Endothelial cell (in vitro differentiated cells): ENCODE data around the gene ATG7. TPM values are rescaled to one million over a fixed set of nuclear protein-coding genes. Genes with fewer than 3 reads are reported as not detected.

Experiments used
- DNase-seq: peaks from one replicate; pipeline ENCODE4 v3.0.0; 2021; ENCODE audit warnings: low spot score
- H3K27ac Mint-ChIP-seq: one replicate; pipeline ENCODE4 v1.8.0; 2021; ENCODE audit warnings: mixed read lengths, inconsistent platforms; ENCODE audit not compliant: unreplicated experiment
- H3K27me3 Mint-ChIP-seq: one replicate; pipeline ENCODE4 v1.8.0; 2021; ENCODE audit warnings: mild to moderate bottlenecking, moderate library complexity, mixed read lengths, inconsistent platforms; ENCODE audit not compliant: unreplicated experiment
- H3K36me3 Mint-ChIP-seq: one replicate; pipeline ENCODE4 v1.8.0; 2021; ENCODE audit warnings: mild to moderate bottlenecking, low read depth, mixed read lengths, inconsistent platforms; ENCODE audit not compliant: unreplicated experiment
- H3K4me1 Mint-ChIP-seq: one replicate; pipeline ENCODE4 v1.8.0; 2021; ENCODE audit warnings: mild to moderate bottlenecking, mixed read lengths, inconsistent platforms; ENCODE audit not compliant: unreplicated experiment
- H3K4me3 Mint-ChIP-seq: one replicate; pipeline ENCODE4 v1.8.0; 2021; ENCODE audit warnings: mild to moderate bottlenecking, mixed read lengths, inconsistent platforms; ENCODE audit not compliant: unreplicated experiment
- H3K9me3 Mint-ChIP-seq: one replicate; pipeline ENCODE4 v1.8.0; 2021; ENCODE audit warnings: mixed read lengths, inconsistent platforms; ENCODE audit not compliant: unreplicated experiment
- CTCF ChIP-seq: fragments of 200-600 bp; sonication (generic); IDR thresholded peaks from one replicate; pipeline ENCODE4 v1.5.0; 2021; ENCODE audit warnings: antibody characterized with exemption; ENCODE audit not compliant: unreplicated experiment
- total RNA-seq: library from RNA; stranded (reverse); fragmentation: NEBNext Ultra II Directional; extraction: Animal tissue kit (Norgen Biotek cat#: 25700); gene quantifications from one replicate; pipeline ENCODE4 v1.2.1, GENCODE V29; 2021; ENCODE audit not compliant: unreplicated experiment

Gene ATG7
- total RNA-seq, 1 donor from 2014 or later = 30.6 TPM

- H3K4me1 Mint-ChIP-seq = peaks cover 26% of the 10 kb centered on the region
- H3K36me3 Mint-ChIP-seq = peaks cover 21% of the 10 kb centered on the region
- TF ChIP-seq CTCF = no peak
- no peaks in the 10 kb centered on the region for H3K27me3 Mint-ChIP-seq
- no peak for DNase-seq
- no peaks in the 10 kb centered on the region for H3K9me3 Mint-ChIP-seq
- H3K27ac Mint-ChIP-seq = no peak overlapping the region
- H3K4me3 Mint-ChIP-seq = no peak overlapping the region
These were observed 90.4 kb downstream of the ATG7 start for GRCh38 chr3:11362600-11362999.

GRCh38 chr3:11363715-11364114, 91.5 kb downstream of the ATG7 start:
- Mint-ChIP-seq H3K27ac (peak overlapping the region; percentile 58), H3K4me1 (peaks cover 29% of the 10 kb centered on the region), H3K27me3 (no peaks in the 10 kb centered on the region), H3K36me3 (peaks cover 21% of the 10 kb centered on the region), H3K4me3 (no peak overlapping the region), H3K9me3 (no peaks in the 10 kb centered on the region)
- DNase-seq = no peak
- no peak for TF ChIP-seq CTCF

GRCh38 chr3:11364181-11364580, 92.0 kb downstream of the ATG7 start:
- H3K9me3 Mint-ChIP-seq = no peaks in the 10 kb centered on the region
- H3K27ac Mint-ChIP-seq = no peak overlapping the region
- DNase-seq = no peak
- H3K36me3 Mint-ChIP-seq = peaks cover 22% of the 10 kb centered on the region
- peaks cover 33% of the 10 kb centered on the region for H3K4me1 Mint-ChIP-seq
- no peaks in the 10 kb centered on the region for H3K27me3 Mint-ChIP-seq
- no peak for TF ChIP-seq CTCF
- H3K4me3 Mint-ChIP-seq = no peak overlapping the region

- peak overlapping the region; percentile 99 for H3K27ac Mint-ChIP-seq
- peaks cover 52% of the 10 kb centered on the region for H3K4me1 Mint-ChIP-seq
- H3K4me3 Mint-ChIP-seq = peak overlapping the region; percentile 66
- no peaks in the 10 kb centered on the region for H3K9me3 Mint-ChIP-seq
- H3K36me3 Mint-ChIP-seq = peaks cover 24% of the 10 kb centered on the region
- no peak for TF ChIP-seq CTCF
- H3K27me3 Mint-ChIP-seq = no peaks in the 10 kb centered on the region
- DNase-seq = peak; percentile 53
These were observed 95.0 kb downstream of the ATG7 start for GRCh38 chr3:11367143-11367693.

GRCh38 chr3:11370191-11370590, 98.0 kb downstream of the ATG7 start:
- peaks cover 49% of the 10 kb centered on the region for H3K4me1 Mint-ChIP-seq
- TF ChIP-seq CTCF = no peak
- no peaks in the 10 kb centered on the region for H3K9me3 Mint-ChIP-seq
- H3K36me3 Mint-ChIP-seq = peaks cover 9% of the 10 kb centered on the region
- H3K27ac Mint-ChIP-seq = no peak overlapping the region
- no peaks in the 10 kb centered on the region for H3K27me3 Mint-ChIP-seq
- DNase-seq = no peak
- no peak overlapping the region for H3K4me3 Mint-ChIP-seq
